Measurements from ENCODE around the gene FRMD7.

FRMD7 gene

GRCh38 chrX:132034648-132035047 is 93.2 kb downstream of the FRMD7 start:
- no peak for DNase-seq (ENCODE audit: low read depth in 2 of 2)

GRCh38 chrX:132033166-132033565 is 94.7 kb downstream of the FRMD7 start:
- no peak for DNase-seq (ENCODE audit: low read depth in 2 of 2)

DNA sequence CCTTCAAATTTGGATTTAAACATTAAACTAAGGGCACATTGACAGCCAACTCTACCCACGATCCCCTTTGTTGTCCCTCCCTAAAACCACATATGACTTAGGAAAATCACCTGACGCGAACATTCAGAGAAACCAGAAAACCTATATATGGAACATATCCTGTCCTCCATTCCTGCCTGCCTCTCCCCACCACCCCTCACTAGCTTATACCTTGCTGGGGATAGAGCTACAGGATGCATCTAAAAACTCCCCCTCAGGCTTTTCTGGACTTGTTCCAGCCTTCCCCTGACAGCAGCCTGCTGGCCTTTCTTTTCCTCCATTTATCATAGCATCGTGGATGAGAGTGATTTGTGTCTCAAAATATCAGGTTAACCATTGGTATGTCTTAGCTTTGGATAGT is 96.0 kb downstream of the FRMD7 start:
- no peak for DNase-seq (ENCODE audit: low read depth in 2 of 2)

GRCh38 chrX:132030264-132030663 is 97.6 kb downstream of the FRMD7 start:
- DNase-seq (ENCODE audit: low read depth in 2 of 2), result no peak
